HG02588 (cell line): ENCODE data around the gene NDUFV1.
"Not testable (repeated sequence)": the region's sequence is repeated elsewhere in the genome, so short reads cannot be mapped to it uniquely, and the experiment has no call there.

Source experiments
- ATAC-seq: cut with Tn5 transposase; IDR thresholded peaks from one replicate; pipeline ENCODE4 v1.9.1; 2021; ENCODE audit warnings: mild to moderate bottlenecking, moderate library complexity; ENCODE audit not compliant: unreplicated experiment

NDUFV1 gene

DNA sequence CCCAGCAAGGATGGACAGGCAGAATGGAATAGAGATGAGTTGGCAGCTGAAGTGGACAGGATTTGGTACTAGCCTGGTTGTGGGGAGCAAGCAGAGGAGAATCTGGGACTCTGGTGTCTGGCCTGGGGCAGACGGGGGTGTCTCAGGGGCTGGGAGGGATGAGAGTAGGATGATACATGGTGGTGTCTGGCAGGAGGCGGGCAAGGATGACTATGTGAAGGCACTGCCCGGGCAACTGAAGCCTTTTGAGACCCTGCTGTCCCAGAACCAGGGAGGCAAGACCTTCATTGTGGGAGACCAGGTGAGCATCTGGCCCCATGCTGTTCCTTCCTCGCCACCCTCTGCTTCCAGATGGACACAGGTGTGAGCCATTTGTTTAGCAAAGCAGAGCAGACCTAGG lies 20.8 kb upstream of the NDUFV1 start:
- ATAC-seq, result no peak

GRCh38 chr11:67586568-67587250 lies 20.0 kb upstream of the NDUFV1 start:
- ATAC-seq, result no peak

GRCh38 chr11:67588136-67588503 lies 18.6 kb upstream of the NDUFV1 start:
- no peak for ATAC-seq

GRCh38 chr11:67588899-67589415 lies 17.8 kb upstream of the NDUFV1 start:
- not testable (repeated sequence) for ATAC-seq

GRCh38 chr11:67592880-67593564 lies 13.7 kb upstream of the NDUFV1 start:
- no peak for ATAC-seq

GRCh38 chr11:67593565-67593905 lies 13.2 kb upstream of the NDUFV1 start:
- no peak for ATAC-seq

- no peak for ATAC-seq
Observed at GRCh38 chr11:67594480-67594879, 12.3 kb upstream of the NDUFV1 start.

DNA sequence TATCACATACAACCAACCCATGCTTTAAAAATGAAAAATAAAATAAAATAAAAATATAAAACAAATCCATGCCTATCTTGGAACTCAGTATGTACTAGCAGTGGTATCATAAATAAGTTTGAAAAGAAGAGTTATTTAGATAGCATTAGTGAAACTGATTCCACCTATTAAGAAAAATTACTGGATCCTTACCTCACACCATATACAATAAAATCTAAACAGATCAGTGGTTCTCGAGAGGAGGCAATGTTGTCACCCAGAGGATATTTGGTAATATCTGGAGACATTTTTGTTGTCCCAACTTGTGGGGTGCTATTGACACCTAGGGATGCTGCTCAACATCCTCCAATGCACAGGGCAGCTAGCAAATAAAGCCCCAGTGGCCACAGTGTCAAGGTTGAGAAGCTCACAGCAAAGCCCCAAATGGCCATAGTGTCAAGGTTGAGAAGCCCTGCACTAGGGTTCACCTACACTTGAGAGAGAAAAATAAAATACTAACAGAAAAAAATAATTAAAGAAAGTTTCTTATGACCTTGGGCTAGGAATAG lies 9.9 kb upstream of the NDUFV1 start:
- ATAC-seq, result no peak

- ATAC-seq, result not testable (repeated sequence)
Observed at GRCh38 chr11:67597458-67597857, 9.3 kb upstream of the NDUFV1 start.

DNA sequence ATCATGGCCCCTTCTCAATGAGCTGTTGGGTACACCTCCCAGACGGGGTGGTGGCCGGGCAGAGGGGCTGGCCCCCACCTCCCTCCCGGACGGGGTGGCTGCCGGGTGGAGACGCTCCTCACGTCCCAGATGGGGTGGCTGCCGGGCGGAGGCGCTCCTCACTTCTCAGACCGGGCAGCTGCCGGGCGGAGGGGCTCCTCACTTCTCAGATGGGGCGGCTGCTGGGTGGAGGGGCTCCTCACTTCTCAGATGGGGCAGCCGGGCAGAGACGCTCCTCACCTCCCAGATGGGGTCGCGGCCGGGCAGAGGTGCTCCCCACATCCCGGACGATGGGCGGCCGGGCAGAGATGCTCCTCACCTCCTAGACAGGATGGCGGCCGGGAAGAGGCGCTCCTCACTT lies 8.8 kb upstream of the NDUFV1 start:
- not testable (repeated sequence) for ATAC-seq

DNA sequence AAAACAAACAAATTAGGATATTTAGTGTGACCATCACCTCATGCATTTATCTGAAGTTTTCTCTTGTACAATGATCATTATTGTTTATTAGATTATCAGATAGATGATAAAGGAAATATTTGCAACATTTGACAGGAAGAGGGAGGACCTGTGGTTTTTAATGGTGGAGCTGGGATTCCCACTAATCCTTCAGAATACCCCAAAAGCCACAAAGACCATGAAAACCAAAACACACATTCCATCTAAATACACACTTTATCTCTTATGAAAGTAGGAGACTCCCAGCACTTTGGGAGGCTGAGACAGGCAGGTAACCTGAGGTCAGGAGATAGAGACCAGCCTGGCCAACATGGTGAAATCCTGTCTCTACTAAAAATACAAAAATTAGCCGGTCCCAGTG lies 7.6 kb upstream of the NDUFV1 start:
- ATAC-seq, result no peak

- peak; percentile 62 for ATAC-seq
Observed at GRCh38 chr11:67600324-67601029, 6.3 kb upstream of the NDUFV1 start.

DNA sequence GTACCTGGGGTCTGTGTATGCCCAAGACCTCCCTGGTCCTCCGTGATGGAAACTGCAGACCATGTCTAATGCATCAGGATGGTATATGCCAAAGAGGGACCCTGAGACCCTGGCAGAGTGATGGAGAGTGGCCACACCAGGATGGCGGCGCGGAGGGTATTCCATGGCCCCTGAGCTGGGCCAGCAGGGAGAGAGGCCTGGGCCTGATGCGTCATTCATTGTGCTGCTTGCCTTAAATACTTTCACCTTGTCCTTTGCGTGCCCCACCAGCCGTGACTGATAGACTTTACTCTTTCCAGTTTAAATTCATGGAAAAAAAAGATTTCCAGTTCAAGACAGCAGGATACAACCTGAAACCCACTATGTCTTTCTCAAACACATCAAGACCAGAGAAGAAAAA lies 5.6 kb upstream of the NDUFV1 start:
- ATAC-seq, result no peak

DNA sequence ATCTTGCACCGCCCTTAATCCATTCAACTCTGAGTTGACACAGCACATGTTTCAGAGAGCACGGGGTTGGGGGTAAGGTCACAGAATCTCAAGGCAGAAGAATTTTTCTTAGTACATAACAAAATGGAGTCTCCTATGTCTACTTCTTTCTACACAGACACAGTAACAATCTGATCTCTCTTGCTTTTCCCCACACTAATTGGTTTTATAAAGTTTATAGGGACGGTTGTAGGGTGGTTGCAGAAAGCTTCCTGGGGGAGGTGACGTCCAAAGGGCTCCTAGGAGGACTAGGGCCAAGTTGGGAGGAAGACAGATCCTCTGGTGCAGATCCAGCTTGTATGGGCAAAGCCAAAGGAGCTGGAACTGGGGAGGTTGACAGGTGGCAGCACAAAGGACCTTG lies 2.6 kb upstream of the NDUFV1 start:
- not testable (repeated sequence) for ATAC-seq

- ATAC-seq, result no peak
Observed at GRCh38 chr11:67604815-67605214, 1.9 kb upstream of the NDUFV1 start.

DNA sequence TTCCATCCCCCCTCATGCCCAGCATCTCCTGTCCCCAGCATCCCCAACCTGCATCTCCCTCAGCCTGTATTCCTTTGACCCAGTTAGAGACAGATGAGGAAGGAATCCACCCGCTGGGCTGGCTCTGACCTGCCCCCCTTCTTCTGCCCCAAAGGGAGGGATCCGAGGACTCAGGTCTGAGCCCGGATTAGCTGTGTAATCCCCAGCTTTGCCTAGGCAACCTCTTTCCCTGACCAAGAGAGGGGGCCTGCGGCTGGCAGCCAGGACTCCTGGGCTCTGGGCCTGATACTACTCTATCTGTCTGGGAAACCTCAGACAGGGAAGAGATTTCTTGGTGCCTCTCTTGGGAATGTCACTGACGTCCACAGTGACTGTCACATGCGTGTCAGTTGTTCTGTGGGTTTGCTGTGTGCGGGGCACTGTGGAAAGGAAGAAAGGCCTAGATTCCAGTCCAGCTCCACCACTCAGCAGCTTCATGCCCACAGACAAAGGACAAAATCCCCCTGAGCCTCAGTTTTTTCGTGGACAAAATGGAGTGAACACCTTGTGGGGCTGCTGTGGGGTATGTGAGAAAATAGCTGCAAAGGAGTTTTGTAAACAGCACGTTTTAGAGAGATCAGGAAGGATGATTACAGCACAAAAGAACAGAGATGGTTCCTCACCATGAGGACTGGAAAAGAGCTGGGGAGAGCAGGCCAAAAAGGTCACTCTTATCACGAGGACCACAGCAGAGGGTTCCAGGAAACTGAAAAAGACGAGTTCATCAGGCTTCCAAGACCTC lies 1.3 kb upstream of the NDUFV1 start:
- no peak for ATAC-seq

- no peak for ATAC-seq
Observed at GRCh38 chr11:67606093-67606491, 644 bp upstream of the NDUFV1 start.

GRCh38 chr11:67607507-67607906 lies 771 bp downstream of the NDUFV1 start:
- no peak for ATAC-seq

- no peak for ATAC-seq
Observed at GRCh38 chr11:67608486-67608885, 1.8 kb downstream of the NDUFV1 start.

- no peak for ATAC-seq
Observed at GRCh38 chr11:67609316-67609715, 2.6 kb downstream of the NDUFV1 start.

DNA sequence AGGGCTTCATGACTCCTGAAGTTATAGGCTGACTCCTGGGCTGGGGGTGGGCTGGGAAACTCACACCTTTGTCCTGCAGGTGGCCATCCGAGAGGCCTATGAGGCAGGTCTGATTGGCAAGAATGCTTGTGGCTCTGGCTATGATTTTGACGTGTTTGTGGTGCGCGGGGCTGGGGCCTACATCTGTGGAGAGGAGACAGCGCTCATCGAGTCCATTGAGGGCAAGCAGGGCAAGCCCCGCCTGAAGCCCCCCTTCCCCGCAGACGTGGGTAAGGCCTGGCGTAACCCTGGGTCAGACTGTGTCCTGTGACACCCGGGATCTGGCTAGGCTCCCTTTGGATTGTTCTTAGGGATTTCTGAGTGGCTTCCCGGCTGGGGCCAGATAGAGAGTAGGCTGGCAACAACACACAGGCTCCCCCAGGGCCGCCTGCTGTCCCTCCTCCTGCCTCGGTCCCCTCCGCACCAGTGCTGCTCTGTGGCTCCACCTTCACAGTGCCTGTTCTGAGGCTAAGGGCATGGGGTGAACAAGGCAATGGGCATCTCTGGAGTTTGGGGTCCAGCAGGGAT lies 3.6 kb downstream of the NDUFV1 start:
- ATAC-seq, result no peak
